Hematopoietic multipotent progenitor cell treated with erythropoietin and hydrocortisone succinate and interleukin-3 and kit ligand, for 8 days (in vitro differentiated cells): Measurements from ENCODE around the gene CCDC38.
"Not testable (repeated sequence)": the region's sequence is repeated elsewhere in the genome, so short reads cannot be mapped to it uniquely, and the experiment has no call there.

Source experiments
- DNase-seq: peaks from one replicate; pipeline ENCODE4 v3.0.0-alpha.2; 2015

CCDC38 gene

GRCh38 chr12:95942524-95943329 lies at the start of gene CCDC38:
Gene CCDC38, minus strand, starts transcription at chr12:95942614. Its CDS starts 6,105 bp downstream, at chr12:95936509.
- DNase-seq = peak; percentile 90

- DNase-seq = no peak
These were observed 47.7 kb upstream of the CCDC38 start for GRCh38 chr12:95990136-95990535.

GRCh38 chr12:95989504-95990123 lies 47.2 kb upstream of the CCDC38 start:
- no peak for DNase-seq

GRCh38 chr12:95988506-95989275 lies 46.3 kb upstream of the CCDC38 start:
- no peak for DNase-seq

DNA sequence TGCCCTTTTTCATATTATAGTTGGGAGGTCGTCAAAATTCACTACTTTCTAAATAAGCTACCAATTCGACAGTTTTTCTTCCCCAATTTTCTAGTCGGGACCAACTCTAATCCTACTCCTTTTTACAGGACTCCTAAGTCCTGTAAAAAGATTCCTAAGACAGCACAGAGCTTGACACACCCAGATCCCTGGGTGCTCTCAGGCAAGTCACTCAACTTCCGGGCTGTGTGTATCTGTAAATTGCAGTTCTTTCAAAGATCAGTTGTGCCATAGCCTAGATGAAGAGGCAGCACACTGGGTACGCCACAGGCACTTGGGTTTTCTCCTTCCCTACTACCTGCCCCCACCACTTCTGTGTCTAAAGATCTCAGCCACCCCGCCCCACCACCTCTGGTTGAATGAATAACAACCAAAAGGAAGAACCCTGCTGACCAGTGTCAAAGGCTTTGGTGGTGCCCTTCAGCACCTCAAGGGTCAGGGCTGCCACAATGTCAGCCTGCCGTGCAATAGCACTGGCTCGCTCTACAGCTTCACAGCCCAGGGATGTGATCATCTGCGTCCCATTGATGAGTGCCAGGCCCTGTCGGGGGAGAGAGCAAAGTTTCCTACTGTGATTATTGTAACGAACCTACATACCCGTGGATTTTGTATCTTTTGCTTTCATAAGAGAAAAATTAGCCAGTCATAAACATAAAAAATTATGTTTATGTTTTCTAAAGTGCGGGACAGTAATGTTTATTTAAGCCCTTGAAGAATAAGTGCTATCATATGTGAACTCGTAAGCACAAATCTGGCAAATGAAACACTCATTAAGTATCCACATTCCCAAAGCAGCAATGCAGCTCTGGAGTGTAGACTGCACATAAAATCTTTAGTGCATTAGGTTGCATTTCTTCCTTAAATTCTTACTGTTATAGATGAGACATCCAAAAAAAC lies 44.5 kb upstream of the CCDC38 start:
- no peak for DNase-seq

- no peak for DNase-seq
These were observed 42.3 kb upstream of the CCDC38 start for GRCh38 chr12:95984682-95985081.

GRCh38 chr12:95982602-95983001 lies 40.2 kb upstream of the CCDC38 start:
- no peak for DNase-seq

DNA sequence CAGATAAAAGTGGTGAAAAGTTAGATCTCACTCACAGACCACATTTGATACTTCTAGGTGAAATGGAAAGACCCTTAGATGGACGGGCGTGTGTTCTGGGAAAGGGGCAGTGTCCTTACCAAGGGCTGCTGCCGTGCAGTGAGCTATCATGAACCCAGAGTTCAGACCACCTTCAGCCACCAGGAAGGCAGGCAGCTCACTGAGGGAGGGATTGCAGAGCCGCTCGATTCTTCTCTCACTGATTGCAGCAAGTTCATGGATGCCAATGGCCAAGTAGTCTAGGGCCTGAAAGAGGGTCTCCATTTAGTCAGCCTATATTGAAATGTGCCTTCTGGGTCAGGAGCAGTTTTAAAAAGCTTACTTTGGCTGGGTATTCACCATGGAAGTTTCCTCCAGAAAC lies 38.0 kb upstream of the CCDC38 start:
- no peak for DNase-seq

DNA sequence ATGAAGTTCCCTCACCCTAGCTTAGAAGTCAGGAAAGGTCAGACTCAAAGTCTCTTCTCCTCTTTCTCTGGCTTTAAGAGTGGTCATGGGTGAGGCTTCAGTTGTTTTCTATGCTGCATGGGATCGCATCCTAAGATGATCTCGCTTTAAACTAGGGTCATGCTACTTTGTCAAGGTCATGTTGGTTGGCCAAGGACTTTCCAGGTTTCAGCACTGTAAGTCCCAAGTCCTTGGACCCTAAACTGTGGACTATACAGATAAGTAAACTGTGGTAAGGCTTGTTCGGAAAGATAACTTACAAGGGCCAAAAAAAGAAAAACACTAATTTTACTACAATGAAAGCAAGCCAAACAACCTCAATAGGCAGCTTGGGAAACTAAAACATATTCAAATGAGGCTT lies 36.4 kb upstream of the CCDC38 start:
- peak; percentile 38 for DNase-seq

GRCh38 chr12:95978351-95978750 lies 35.9 kb upstream of the CCDC38 start:
- no peak for DNase-seq

- DNase-seq = no peak
These were observed 35.4 kb upstream of the CCDC38 start for GRCh38 chr12:95977764-95978305.

DNA sequence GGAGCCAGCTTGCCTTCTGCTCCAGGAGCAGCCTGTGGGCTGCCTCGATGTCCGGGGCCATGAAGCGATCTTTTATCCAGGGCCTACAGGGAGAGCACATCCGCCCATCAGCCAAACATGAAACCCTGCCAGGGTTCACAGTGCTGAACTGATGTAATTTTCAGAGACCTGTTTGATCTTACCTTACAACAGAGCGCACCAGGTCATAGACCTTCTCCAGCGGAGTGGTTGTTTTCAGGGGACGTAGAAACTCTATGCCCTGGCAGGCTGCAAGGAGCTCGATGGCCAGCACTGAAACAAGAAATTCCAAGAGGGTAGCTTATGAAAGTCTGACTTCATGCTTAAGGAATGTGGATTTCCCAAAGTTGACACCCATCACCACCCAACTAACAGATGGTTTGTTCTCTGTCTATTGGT lies 34.0 kb upstream of the CCDC38 start:
- no peak for DNase-seq

DNA sequence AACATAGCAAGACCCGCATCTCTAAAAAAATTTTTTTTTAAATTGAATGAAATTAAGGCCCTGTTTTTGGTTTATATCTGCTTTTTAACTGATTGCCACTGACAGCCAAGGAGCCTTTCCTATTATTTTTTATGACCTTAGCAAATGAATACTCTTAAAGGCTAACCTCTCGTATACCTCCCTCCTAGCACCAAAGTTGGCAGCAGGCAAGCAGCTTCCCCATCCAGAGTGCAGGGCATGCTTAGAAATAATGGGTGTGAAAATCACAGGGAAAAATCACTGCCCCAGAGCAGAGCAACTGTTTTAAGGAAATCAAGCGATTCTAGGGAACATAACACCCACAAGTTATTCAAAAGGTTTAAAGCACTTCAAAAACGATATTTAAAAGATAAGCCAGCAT lies 33.1 kb upstream of the CCDC38 start:
- no peak for DNase-seq

DNA sequence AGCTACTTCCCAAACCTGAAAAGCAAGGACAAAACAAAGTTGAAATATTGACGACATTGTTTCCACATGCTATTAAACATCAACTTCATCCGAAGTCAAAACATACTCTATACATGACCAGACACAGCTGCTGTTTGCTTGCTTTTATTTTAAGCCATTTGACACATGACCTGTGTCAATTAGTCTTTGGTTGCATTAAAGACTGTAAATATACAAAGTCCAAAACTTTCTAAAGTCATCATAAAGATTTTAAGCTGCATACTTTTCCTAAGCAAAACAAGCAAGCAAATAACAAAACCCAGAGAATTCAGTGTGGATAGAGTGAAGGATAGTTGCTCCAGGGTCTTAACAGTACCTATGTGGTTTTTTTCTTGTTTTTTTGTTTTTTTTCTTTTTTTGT lies 31.9 kb upstream of the CCDC38 start:
- DNase-seq = no peak

GRCh38 chr12:95972832-95973456 lies 30.5 kb upstream of the CCDC38 start:
- DNase-seq = no peak

- no peak for DNase-seq
These were observed 28.5 kb upstream of the CCDC38 start for GRCh38 chr12:95970905-95971304.

- DNase-seq = not testable (repeated sequence)
These were observed 26.7 kb upstream of the CCDC38 start for GRCh38 chr12:95969116-95969515.

DNA sequence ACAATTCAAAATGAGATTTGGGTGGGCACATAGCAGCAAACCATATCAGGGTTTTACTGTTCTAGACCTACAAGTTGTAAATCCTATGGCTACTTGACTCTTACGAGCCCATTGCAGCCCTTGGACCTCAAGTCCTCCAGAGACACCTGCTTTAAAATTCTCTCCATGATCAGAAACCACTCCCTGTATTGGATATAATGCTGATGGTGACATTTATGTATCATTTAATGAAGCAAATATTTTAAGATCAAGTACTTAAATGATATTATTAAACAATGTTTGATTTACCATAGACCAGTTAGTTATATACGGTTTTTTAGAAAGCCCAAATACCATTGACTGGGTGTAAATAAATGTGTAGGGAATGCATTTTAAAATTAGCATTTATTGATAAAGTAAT lies 24.9 kb upstream of the CCDC38 start:
- no peak for DNase-seq

DNA sequence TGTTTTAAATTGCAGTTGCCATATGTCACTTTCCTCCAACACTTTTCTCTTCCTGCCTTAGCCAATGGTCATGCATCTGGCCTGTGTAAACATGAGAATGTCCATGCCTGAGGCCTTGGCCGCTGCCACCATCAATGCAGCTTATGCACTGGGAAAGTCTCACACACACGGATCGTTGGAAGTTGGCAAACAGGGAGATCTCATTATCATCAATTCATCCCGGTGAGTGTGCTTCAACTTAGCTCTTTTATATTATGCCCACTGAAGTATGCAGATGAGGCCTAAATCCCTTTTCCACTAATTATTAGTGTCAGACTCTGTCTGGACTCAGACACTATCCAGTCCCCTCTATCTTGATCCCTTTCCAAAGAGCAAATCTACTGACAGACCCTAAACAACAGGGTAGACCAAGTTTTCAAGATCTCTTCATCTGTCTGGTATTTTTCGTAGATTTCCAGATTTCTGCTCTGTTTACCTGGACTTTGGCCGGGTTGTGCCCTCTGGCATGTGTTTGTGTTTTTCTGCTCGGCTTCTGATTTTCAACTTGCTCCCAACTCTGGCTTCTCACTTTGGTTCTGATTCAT lies 24.0 kb upstream of the CCDC38 start:
- no peak for DNase-seq

GRCh38 chr12:95963096-95963495 lies 20.7 kb upstream of the CCDC38 start:
- peak; percentile 35 for DNase-seq

DNA sequence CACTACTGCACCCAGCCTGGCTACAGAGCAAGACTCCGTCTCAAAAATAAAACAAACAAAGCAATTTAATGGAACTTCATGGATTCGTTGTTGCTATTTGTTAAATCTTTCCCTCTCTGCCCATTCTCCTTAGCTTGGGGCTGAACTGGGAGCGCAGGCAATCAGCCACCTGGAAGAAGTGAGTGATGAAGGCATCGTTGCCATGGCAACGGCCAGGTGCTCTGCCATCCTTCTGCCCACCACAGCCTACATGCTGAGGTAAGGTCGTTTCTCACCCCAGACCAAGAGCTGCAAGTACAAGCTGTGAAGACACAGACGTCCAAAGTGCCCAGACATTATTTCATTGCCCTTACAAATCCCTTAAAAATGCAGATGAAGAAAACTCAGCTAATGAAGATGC lies 19.8 kb upstream of the CCDC38 start:
- no peak for DNase-seq
